Heart right ventricle (tissue), 16 donors: ENCODE measurements around the gene TMEM143. TPM values are rescaled to one million over a fixed set of nuclear protein-coding genes. Genes with fewer than 3 reads are reported as not detected.

Experiments
- ATAC-seq, 8 donors: fragments of 200-7000 bp; cut with Tn5 transposase; one replicate each; pipeline ENCODE4 v1.9.1; 2020; ENCODE audit warnings: mild to moderate bottlenecking in 8 of 8, moderate library complexity in 8 of 8, moderate number of reproducible peaks in 1 of 8
- DNase-seq, 2 donors: peaks; one replicate each; pipeline ENCODE4 v3.0.0-alpha.2; 2020
- H3K27ac ChIP-seq, 10 donors: fragments of 200-600 bp; sonication (generic) in 2 of 10; one replicate each; pipeline versions ENCODE4 v1.5.0 to v1.8.0; 2020 to 2022; ENCODE audit warnings: mild to moderate bottlenecking in 3 of 10
- H3K27me3 ChIP-seq, 7 donors: fragments of 200-600 bp; one replicate each; pipeline ENCODE4 v1.8.0; 2021 to 2022; ENCODE audit warnings: mild to moderate bottlenecking in 2 of 7
- H3K36me3 ChIP-seq, 9 donors: fragments of 200-600 bp; sonication (generic) in 1 of 9; one replicate each; pipeline versions ENCODE4 v1.5.0 to v1.8.0; 2020 to 2022; ENCODE audit warnings: mild to moderate bottlenecking in 2 of 9
- H3K4me1 ChIP-seq, 9 donors: fragments of 200-600 bp; sonication (generic) in 1 of 9; one replicate each; pipeline versions ENCODE4 v1.5.0 to v1.8.0; 2020 to 2022; ENCODE audit warnings: mild to moderate bottlenecking in 4 of 9
- H3K4me3 ChIP-seq, 10 donors: fragments of 200-600 bp; sonication (generic) in 2 of 10; one replicate each; pipeline versions ENCODE4 v1.5.0 to v1.8.0; 2020 to 2022; ENCODE audit warnings: mild to moderate bottlenecking in 7 of 10, moderate library complexity in 2 of 10
- H3K9me3 ChIP-seq, 11 donors: fragments of 200-600 bp in 10 of 11; sonication (generic) in 2 of 11; one replicate each; pipeline versions ENCODE4 v1.5.0 to v1.8.0; 2013 to 2022; ENCODE audit warnings: mild to moderate bottlenecking in 2 of 11, control low read depth in 1 of 11, moderate library complexity in 1 of 11
- CTCF ChIP-seq, 9 donors: fragments of 200-600 bp; sonication (generic) in 2 of 9; IDR thresholded peaks; one replicate each; pipeline versions ENCODE4 v1.5.0 to v1.8.0; 2021 to 2022; ENCODE audit warnings: antibody characterized with exemption in 9 of 9, mild to moderate bottlenecking in 5 of 9, moderate library complexity in 1 of 9
- WGBS, 2 donors: extraction: QIAGEN DNeasy Blood & Tissue Kit; methylation state at CpG; one replicate each; pipeline ENCODE4 v1.1.7; 2013; ENCODE audit warnings: inconsistent platforms in 1 of 2; 5-methylcytosine and 5-hydroxymethylcytosine counted together
- intact Hi-C, 10 donors: fragments of 100-400 bp; cut with DNase I; formaldehyde crosslinking; loops; one replicate each; pipeline versions ENCODE4 v1.11.1 to v1.14.2; 2022
- polyA plus RNA-seq, 2 donors: library from polyadenylated mRNA; stranded (reverse); fragments of 200-250 nt; gene quantifications; one replicate each; pipeline ENCODE4 v1.2.3, GENCODE V29; 2013
- total RNA-seq, 10 donors: library from RNA; stranded (reverse); fragmentation: NEBNext Ultra II Directional in 3 of 10; extraction: Animal tissue kit (Norgen Biotek cat#: 25700) in 3 of 10; gene quantifications; one replicate each; pipeline versions ENCODE4 v1.2.1 to v1.2.4, GENCODE V29; 2021 to 2023
- donor health status: Arrhythmogenic right ventricular cardiomyopathy.
- donor health status: ischemic (EF 13 %, LVEDD 7.1; RV severe dilation, severe dysfunction).
- donor health status: healthy with polysubstance abuse.
- donor health status: DM: no; HTN: yes; CAD: no.
- donor health status: DM: no; HTN: no; CAD: no.
- donor health status: ischemic (EF 25% LVEDD 6.9; RV normal size, moderate dysfunction).
- donor health status: ischemic (EF 25% LVEDD 5.7; RV mildly dilated, moderate dysfunction).
- donor health status: healthy.
- donor health status: DM: yes; HTN: yes; CAD: no.
- donor health status: Ischemic cardiomyopathy.
- donor health status: ischemic (EF 35%, LVEDD 5.7; RV mildly dilated, moderate dysfunction).
- donor health status: nonischemic (EF 11% LVEDD 7.7; RV severe dilation, severe dysfunction).
- donor health status: DM: yes; HTN: yes; CAD: no.
- donor health status: PGD.
- donor health status: ischemic (EF 29% LVEDD 5.4; RV normal size, mild dysfunction).
- donor health status: nonischemic (EF 23%, LVEDD 6.1; RV moderate dilation, normal function).

The TMEM143 gene
- total and polyA plus RNA-seq, 12 donors: 9.7 to 110 (median 80.4) TPM

GRCh38 chr19:48403606-48404005, 39.9 kb upstream of the TMEM143 start:
- intact Hi-C loops: no loop called here
- DNase-seq: peak in 1 of 2 donors; percentile 69
- H3K27me3 ChIP-seq: peaks cover 0 to 19% (median 0%) of the 10 kb centered on the region in 7 donors
- no peak overlapping the region for H3K27ac ChIP-seq
- H3K4me1 ChIP-seq: peaks cover 0 to 20% (median 0%) of the 10 kb centered on the region in 9 donors
- H3K9me3 ChIP-seq: peaks cover 0 to 5% (median 0%) of the 10 kb centered on the region in 11 donors
- H3K4me3 ChIP-seq: no peak overlapping the region
- 28 to 32% methylated on average over 3 of the region's 3 CpGs for WGBS, 2 donors
- no peaks in the 10 kb centered on the region for H3K36me3 ChIP-seq
- TF ChIP-seq CTCF (IDR thresholded peaks at IDR 0.05): no peak
- peak in 7 of 8 donors; percentile 31 to 64 (median 58) for ATAC-seq

- Histone ChIP-seq H3K9me3 (peaks cover 0 to 5% (median 0%) of the 10 kb centered on the region in 11 donors), H3K27me3 (peaks cover 14 to 30% (median 18%) of the 10 kb centered on the region in 7 donors), H3K4me3 (no peak overlapping the region), H3K36me3 (no peaks in the 10 kb centered on the region), H3K4me1 (peaks cover 0 to 30% (median 3%) of the 10 kb centered on the region in 9 donors), H3K27ac (no peak overlapping the region)
- intact Hi-C loops: no loop called here
- WGBS, 2 donors: 67 to 86% methylated on average over 5 of the region's 5 CpGs
- no peak for DNase-seq
- no peak for TF ChIP-seq CTCF (IDR thresholded peaks at IDR 0.05)
- no peak for ATAC-seq
These were observed 37.5 kb upstream of the TMEM143 start for GRCh38 chr19:48401287-48401686.

- intact Hi-C loops: no loop called here
- Histone ChIP-seq H3K4me1 (peaks cover 0 to 30% (median 3%) of the 10 kb centered on the region in 9 donors), H3K27ac (peak overlapping the region in 4 of 10 donors; percentile 2 to 25 (median 4)), H3K9me3 (no peaks in the 10 kb centered on the region), H3K27me3 (peaks cover 17 to 41% (median 29%) of the 10 kb centered on the region in 7 donors), H3K4me3 (peak overlapping the region in 6 of 10 donors; percentile 4 to 30 (median 14)), H3K36me3 (no peaks in the 10 kb centered on the region)
- TF ChIP-seq CTCF (IDR thresholded peaks at IDR 0.05): no peak
- DNase-seq (peak; percentile 49 to 62), ATAC-seq (peak; percentile 54 to 75 (median 72))
- 36 to 43% methylated on average over 14 of the region's 14 CpGs for WGBS, 2 donors
These were observed 36.4 kb upstream of the TMEM143 start for GRCh38 chr19:48400018-48400742.

GRCh38 chr19:48398375-48399235, 34.9 kb upstream of the TMEM143 start:
- DNase-seq: peak; percentile 52 to 82
- H3K27me3 ChIP-seq: peaks cover 25 to 57% (median 45%) of the 10 kb centered on the region in 7 donors
- peak overlapping the region in 9 of 10 donors; percentile 10 to 48 (median 43) for H3K4me3 ChIP-seq
- WGBS, 2 donors: 7 to 9% methylated on average over 55 to 104 of the region's 104 CpGs
- peak overlapping the region in 4 of 10 donors; percentile 26 to 68 (median 44) for H3K27ac ChIP-seq
- no peak for TF ChIP-seq CTCF (IDR thresholded peaks at IDR 0.05)
- no peaks in the 10 kb centered on the region for H3K36me3 ChIP-seq
- H3K9me3 ChIP-seq: no peaks in the 10 kb centered on the region
- intact Hi-C loops: no loop called here
- ATAC-seq: peak; percentile 44 to 78 (median 64)
- peaks cover 0 to 39% (median 15%) of the 10 kb centered on the region in 9 donors for H3K4me1 ChIP-seq
